Measurements from ENCODE around the gene PARVB.

The PARVB gene

DNA sequence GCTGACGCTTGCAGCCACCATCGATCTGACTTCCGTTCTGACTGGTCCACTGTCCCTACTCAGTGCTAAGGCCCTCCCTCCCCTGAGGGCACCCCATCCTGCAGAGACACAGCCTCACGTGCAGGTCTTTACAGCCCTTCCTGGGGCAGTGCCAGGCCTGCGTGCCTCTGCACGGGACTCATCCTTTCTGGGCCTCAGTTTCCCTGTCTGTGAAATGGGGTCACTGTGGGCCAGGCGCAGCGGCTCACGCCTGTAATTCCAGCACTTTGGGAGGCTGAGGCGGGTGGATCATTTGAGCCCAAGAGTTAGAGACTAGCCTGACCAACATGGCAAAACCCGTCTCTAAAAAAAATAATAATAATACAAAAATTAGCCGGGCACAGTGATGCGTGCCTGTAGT lies 138.9 kb downstream of the PARVB start:
- peaks cover 11% of the 10 kb centered on the region for H3K36me3 ChIP-seq (replicated peaks; ENCODE audit: low read depth, low read length)
- no peak overlapping the region for H2AFZ ChIP-seq (ENCODE audit: low read depth, low read length)
- no peak for TF ChIP-seq CTCF (IDR thresholded peaks at IDR 0.05; ENCODE audit: low read depth, low read length)
- no peak for TF ChIP-seq EZH2phosphoT487 (IDR thresholded peaks at IDR 0.05; ENCODE audit: low read depth)
- no peaks in the 10 kb centered on the region for H3K9me3 ChIP-seq (ENCODE audit: insufficient read depth, low read length)
- H4K20me1 ChIP-seq (ENCODE audit: insufficient read depth, low read length): no peaks in the 10 kb centered on the region
- no peaks in the 10 kb centered on the region for H3K4me1 ChIP-seq (ENCODE audit: low read length)
- H3K4me2 ChIP-seq (ENCODE audit: low read length): no peak overlapping the region
- H3K4me3 ChIP-seq (ENCODE audit: low read length): no peak overlapping the region
- no peaks in the 10 kb centered on the region for H3K27me3 ChIP-seq (ENCODE audit: low read depth, low read length)
- no peaks in the 10 kb centered on the region for H3K79me2 ChIP-seq (ENCODE audit: low read length)
- no peak overlapping the region for H3K27ac ChIP-seq (ENCODE audit: low read length)
- H3K9ac ChIP-seq (ENCODE audit: low read length): no peak overlapping the region

- no peaks in the 10 kb centered on the region for H3K79me2 ChIP-seq (ENCODE audit: low read length)
- H3K4me2 ChIP-seq (ENCODE audit: low read length): no peak overlapping the region
- H4K20me1 ChIP-seq (ENCODE audit: insufficient read depth, low read length): no peaks in the 10 kb centered on the region
- H3K4me3 ChIP-seq (ENCODE audit: low read length): no peak overlapping the region
- H2AFZ ChIP-seq (ENCODE audit: low read depth, low read length): no peak overlapping the region
- H3K9ac ChIP-seq (ENCODE audit: low read length): no peak overlapping the region
- no peak overlapping the region for H3K27ac ChIP-seq (ENCODE audit: low read length)
- H3K4me1 ChIP-seq (ENCODE audit: low read length): no peaks in the 10 kb centered on the region
- no peak for TF ChIP-seq EZH2phosphoT487 (IDR thresholded peaks at IDR 0.05; ENCODE audit: low read depth)
- TF ChIP-seq CTCF (IDR thresholded peaks at IDR 0.05; ENCODE audit: low read depth, low read length): no peak
- H3K9me3 ChIP-seq (ENCODE audit: insufficient read depth, low read length): no peaks in the 10 kb centered on the region
- H3K27me3 ChIP-seq (ENCODE audit: low read depth, low read length): no peaks in the 10 kb centered on the region
- peaks cover 5% of the 10 kb centered on the region for H3K36me3 ChIP-seq (replicated peaks; ENCODE audit: low read depth, low read length)
Measured at GRCh38 chr22:44163536-44163935, 139.4 kb downstream of the PARVB start.

DNA sequence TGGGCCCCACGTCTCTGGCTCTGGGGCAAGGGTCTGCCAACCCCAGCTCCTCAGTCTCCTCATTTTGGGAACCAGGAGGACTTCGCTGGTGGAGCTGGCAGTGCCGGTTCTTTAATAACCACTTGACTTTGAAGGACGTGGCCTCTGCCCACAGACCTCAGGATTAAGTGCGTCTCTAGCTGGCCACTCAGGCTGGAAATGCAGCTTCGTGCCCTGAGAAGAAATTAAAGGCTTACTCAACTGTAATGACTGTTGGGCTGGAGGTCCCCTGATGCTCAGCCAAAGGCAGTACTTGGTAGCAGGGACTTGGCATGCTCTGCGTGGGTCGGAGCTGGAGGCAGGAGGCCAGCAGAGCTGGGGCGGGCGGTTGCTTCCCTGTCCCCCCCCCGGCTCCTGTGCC lies 139.9 kb downstream of the PARVB start:
- Histone ChIP-seq H3K36me3 (replicated peaks; ENCODE audit: low read depth, low read length) (peaks cover 4% of the 10 kb centered on the region), H2AFZ (ENCODE audit: low read depth, low read length) (no peak overlapping the region)
- TF ChIP-seq CTCF (IDR thresholded peaks at IDR 0.05; ENCODE audit: low read depth, low read length) (no peak), EZH2phosphoT487 (IDR thresholded peaks at IDR 0.05; ENCODE audit: low read depth) (no peak)

DNA sequence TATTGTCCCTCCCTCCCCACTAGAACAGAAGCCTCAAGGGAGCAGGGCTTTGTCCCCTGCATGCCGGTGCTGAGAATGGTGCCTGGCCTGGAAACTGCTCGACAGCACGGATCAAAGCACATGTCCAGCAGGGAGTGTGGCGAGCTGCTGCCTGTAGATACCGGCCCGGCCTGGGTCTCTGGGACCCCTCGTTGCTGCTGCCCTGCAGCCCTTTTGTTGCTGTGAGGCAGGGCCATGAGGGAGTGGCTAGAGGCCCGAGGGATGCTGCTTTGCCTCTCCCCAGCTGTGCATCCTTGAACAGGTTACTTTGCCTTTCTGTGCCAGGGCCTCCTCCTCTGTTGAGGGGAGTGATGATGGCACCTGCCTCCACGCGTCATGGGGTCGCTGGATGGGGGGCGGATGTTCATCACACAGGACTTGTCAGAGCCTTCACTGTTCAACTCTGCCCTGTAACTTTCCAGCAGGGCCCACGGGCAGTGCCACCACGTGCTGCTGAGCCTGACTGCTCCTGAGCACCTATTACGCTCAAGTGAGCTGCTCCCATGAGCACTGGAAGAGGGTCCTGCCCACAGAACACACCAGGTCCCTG lies 141.3 kb downstream of the PARVB start:
- H4K20me1 ChIP-seq (ENCODE audit: insufficient read depth, low read length): no peaks in the 10 kb centered on the region
- H2AFZ ChIP-seq (ENCODE audit: low read depth, low read length): no peak overlapping the region
- no peaks in the 10 kb centered on the region for H3K27me3 ChIP-seq (ENCODE audit: low read depth, low read length)
- H3K9me3 ChIP-seq (ENCODE audit: insufficient read depth, low read length): no peaks in the 10 kb centered on the region
- no peaks in the 10 kb centered on the region for H3K79me2 ChIP-seq (ENCODE audit: low read length)
- TF ChIP-seq EZH2phosphoT487 (IDR thresholded peaks at IDR 0.05; ENCODE audit: low read depth): no peak
- TF ChIP-seq CTCF (IDR thresholded peaks at IDR 0.05; ENCODE audit: low read depth, low read length): no peak
- H3K36me3 ChIP-seq (replicated peaks; ENCODE audit: low read depth, low read length): peaks cover 5% of the 10 kb centered on the region
- H3K4me2 ChIP-seq (ENCODE audit: low read length): no peak overlapping the region
- no peak overlapping the region for H3K27ac ChIP-seq (ENCODE audit: low read length)
- H3K4me1 ChIP-seq (ENCODE audit: low read length): no peaks in the 10 kb centered on the region
- H3K9ac ChIP-seq (ENCODE audit: low read length): no peak overlapping the region
- H3K4me3 ChIP-seq (ENCODE audit: low read length): no peak overlapping the region

More for the DNA sequence above, 139.9 kb downstream of the PARVB start:
- no peaks in the 10 kb centered on the region for H3K4me1 ChIP-seq (ENCODE audit: low read length)
- no peaks in the 10 kb centered on the region for H3K27me3 ChIP-seq (ENCODE audit: low read depth, low read length)
- H3K79me2 ChIP-seq (ENCODE audit: low read length): no peaks in the 10 kb centered on the region
- H3K9ac ChIP-seq (ENCODE audit: low read length): no peak overlapping the region
- no peaks in the 10 kb centered on the region for H4K20me1 ChIP-seq (ENCODE audit: insufficient read depth, low read length)
- H3K4me3 ChIP-seq (ENCODE audit: low read length): no peak overlapping the region
- no peaks in the 10 kb centered on the region for H3K9me3 ChIP-seq (ENCODE audit: insufficient read depth, low read length)
- H3K4me2 ChIP-seq (ENCODE audit: low read length): no peak overlapping the region
- H3K27ac ChIP-seq (ENCODE audit: low read length): no peak overlapping the region
